PC-3 (cell line): ENCODE results near the gene TGM5. TPM values are rescaled to one million over a fixed set of nuclear protein-coding genes. Genes with fewer than 3 reads are reported as not detected.

Experiments used
- ATAC-seq: fragments of 200-7000 bp; cut with Tn5 transposase; 2 replicates; pipeline ENCODE4 v1.9.1; 2020; ENCODE audit warnings: mild to moderate bottlenecking, moderate library complexity
- BruUV-seq: library from RNA; stranded (reverse); fragments of 400-500 nt; replicated peaks from 2 replicates; lab custom pipeline; 2021; lab: Mats Ljungman, UMichigan
- CTCF ChIA-PET: fragments of 300-600 bp; sonication (Branson Sonifier 250); formaldehyde crosslinking; loops from one replicate; lab custom pipeline; 2022; ENCODE audit warnings: antibody characterized with exemption; lab: Charles Lee
- POLR2A ChIA-PET: fragments of 300-600 bp; sonication (Branson Sonifier 250); formaldehyde crosslinking; loops from one replicate; lab custom pipeline; 2022; ENCODE audit warnings: antibody characterized with exemption; ENCODE audit not compliant: unreplicated experiment; lab: Charles Lee
- DNase-seq: peaks from one replicate; pipeline ENCODE4 v3.0.0-alpha.2; 2015
- H2AFZ ChIP-seq: fragments of 300-600 bp; sonication (generic); 2 replicates; pipeline ENCODE4 v1.6.0; 2016; ENCODE audit warnings: antibody characterized with exemption, low read length
- H3F3A ChIP-seq: fragments of 300-600 bp; sonication (generic); one replicate; pipeline ENCODE4 v1.6.0; 2017; ENCODE audit warnings: antibody characterized with exemption, low read length, control low read depth, mild to moderate bottlenecking; ENCODE audit not compliant: unreplicated experiment
- H3K27ac ChIP-seq: fragments of 300-600 bp; sonication (generic); 2 replicates; pipeline ENCODE4 v1.5.1; 2016; ENCODE audit warnings: mild to moderate bottlenecking, low read length
- H3K27me3 ChIP-seq: fragments of 300-600 bp; sonication (generic); 2 replicates; pipeline ENCODE4 v1.6.1; 2016; ENCODE audit warnings: low read length, mixed read lengths
- H3K36me3 ChIP-seq: fragments of 300-600 bp; sonication (generic); 2 replicates; pipeline ENCODE4 v1.6.1; 2016; ENCODE audit warnings: low read depth, mixed run types, low read length, mixed read lengths
- H3K4me1 ChIP-seq: fragments of 300-600 bp; sonication (generic); 2 replicates; pipeline ENCODE4 v1.5.1; 2016; ENCODE audit warnings: low read length; ENCODE audit not compliant: insufficient read depth
- H3K4me2 ChIP-seq: fragments of 300-600 bp; sonication (generic); 2 replicates; pipeline ENCODE4 v1.6.0; 2016; ENCODE audit warnings: low read length
- H3K4me3 ChIP-seq: fragments of 300-600 bp; sonication (generic); 2 replicates; pipeline ENCODE4 v1.5.1; 2016; ENCODE audit warnings: mild to moderate bottlenecking, low read length, mixed read lengths
- H3K79me2 ChIP-seq: fragments of 300-600 bp; sonication (generic); 2 replicates; pipeline ENCODE4 v1.6.1; 2017; ENCODE audit warnings: low read length, mixed read lengths
- H3K9ac ChIP-seq: fragments of 300-600 bp; sonication (generic); 2 replicates; pipeline ENCODE4 v1.6.0; 2016; ENCODE audit warnings: mild to moderate bottlenecking, low read length
- H3K9me2 ChIP-seq: fragments of 300-600 bp; sonication (generic); replicated peaks from 2 replicates; pipeline ENCODE4 v1.6.1; 2016; ENCODE audit warnings: mixed run types, low read length, mixed read lengths
- H3K9me3 ChIP-seq: fragments of 300-600 bp; sonication (generic); 2 replicates; pipeline ENCODE4 v1.6.1; 2016; ENCODE audit warnings: low read length, mixed read lengths
- H4K20me1 ChIP-seq: fragments of 300-600 bp; sonication (generic); 2 replicates; pipeline ENCODE4 v1.6.1; 2016; ENCODE audit warnings: low read length, mixed read lengths
- EZH2 ChIP-seq: fragments of 300-600 bp; sonication (generic); IDR thresholded peaks from one replicate; pipeline ENCODE4 v1.6.1; 2017; ENCODE audit warnings: antibody characterized with exemption, mild to moderate bottlenecking, low read length; ENCODE audit not compliant: unreplicated experiment
- EZH2phosphoT487 ChIP-seq: fragments of 300-600 bp; sonication (generic); IDR thresholded peaks from 2 replicates; pipeline ENCODE4 v1.6.1; 2018; ENCODE audit warnings: mild to moderate bottlenecking, antibody characterized with exemption, low read length, borderline replicate concordance
- intact Hi-C: fragments of 100-400 bp; cut with micrococcal nuclease; formaldehyde crosslinking; loops from 2 replicates; pipeline ENCODE4 v1.9.0; 2023
- total RNA-seq: library from RNA; depleted of rRNA; stranded (reverse); fragments of >200 nt; gene quantifications from 2 replicates; pipeline ENCODE4 v1.2.3, GENCODE V29; 2014
- TF ChIP-seq, protein P1 (sequence below): fragments of 300-600 bp; sonication (generic); conservative IDR thresholded peaks from 2 replicates; pipeline ENCODE4 v1.5.1; 2017; ENCODE audit warnings: antibody characterized with exemption, low read depth, mild to moderate bottlenecking, low read length

Gene TGM5
- total RNA-seq, 1 experiment from 2014 or later = not detected

DNA sequence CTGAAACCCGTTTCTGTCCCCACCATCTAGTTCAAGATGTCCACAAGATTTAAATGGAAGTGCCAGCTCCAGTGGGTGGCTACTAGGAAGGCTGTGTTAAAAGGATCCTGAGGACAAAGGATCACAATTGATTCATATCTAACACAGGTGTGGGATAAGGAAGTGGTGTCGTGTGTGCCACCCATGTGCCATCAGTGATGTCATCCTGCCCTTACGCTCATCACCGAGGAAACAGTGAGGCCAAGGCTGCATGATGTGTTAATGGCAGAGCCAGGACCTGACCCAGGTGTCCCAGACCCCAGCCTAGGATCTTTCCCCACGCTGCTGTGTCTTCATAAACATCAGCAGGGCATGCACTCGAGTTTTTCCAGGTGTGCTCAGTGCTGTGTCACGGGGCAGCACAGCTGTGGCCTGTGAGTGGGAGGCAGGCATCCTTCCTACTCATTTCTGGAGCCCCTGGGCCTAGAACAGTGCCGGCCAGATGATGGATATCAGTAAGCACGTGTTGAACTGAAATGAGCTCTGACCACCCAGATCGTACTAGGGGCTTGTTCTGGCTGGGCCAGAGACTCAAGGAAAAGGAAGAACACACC is 10.6 kb upstream of the TGM5 start:
- H3K27me3 ChIP-seq = no peaks in the 10 kb centered on the region; the same call in 1 of the 2 replicates
- no TSS peak for BruUV-seq
- H4K20me1 ChIP-seq = no peaks in the 10 kb centered on the region
- H3K9me3 ChIP-seq = no peaks in the 10 kb centered on the region
- no peaks in the 10 kb centered on the region for H3K36me3 ChIP-seq
- TF ChIP-seq EZH2phosphoT487 (no peak), EZH2 (no peak)
- TF ChIP-seq, protein P1, sequence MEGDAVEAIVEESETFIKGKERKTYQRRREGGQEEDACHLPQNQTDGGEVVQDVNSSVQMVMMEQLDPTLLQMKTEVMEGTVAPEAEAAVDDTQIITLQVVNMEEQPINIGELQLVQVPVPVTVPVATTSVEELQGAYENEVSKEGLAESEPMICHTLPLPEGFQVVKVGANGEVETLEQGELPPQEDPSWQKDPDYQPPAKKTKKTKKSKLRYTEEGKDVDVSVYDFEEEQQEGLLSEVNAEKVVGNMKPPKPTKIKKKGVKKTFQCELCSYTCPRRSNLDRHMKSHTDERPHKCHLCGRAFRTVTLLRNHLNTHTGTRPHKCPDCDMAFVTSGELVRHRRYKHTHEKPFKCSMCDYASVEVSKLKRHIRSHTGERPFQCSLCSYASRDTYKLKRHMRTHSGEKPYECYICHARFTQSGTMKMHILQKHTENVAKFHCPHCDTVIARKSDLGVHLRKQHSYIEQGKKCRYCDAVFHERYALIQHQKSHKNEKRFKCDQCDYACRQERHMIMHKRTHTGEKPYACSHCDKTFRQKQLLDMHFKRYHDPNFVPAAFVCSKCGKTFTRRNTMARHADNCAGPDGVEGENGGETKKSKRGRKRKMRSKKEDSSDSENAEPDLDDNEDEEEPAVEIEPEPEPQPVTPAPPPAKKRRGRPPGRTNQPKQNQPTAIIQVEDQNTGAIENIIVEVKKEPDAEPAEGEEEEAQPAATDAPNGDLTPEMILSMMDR = no peak
- no peak overlapping the region for H2AFZ ChIP-seq
- no peaks in the 10 kb centered on the region for H3K79me2 ChIP-seq
- ChIA-PET POLR2A (no interaction called here), CTCF (no interaction called here)
- intact Hi-C loops = no loop called here
- H3K9me2 ChIP-seq = no peaks in the 10 kb centered on the region
- no peak overlapping the region for H3K27ac ChIP-seq
- H3K4me2 ChIP-seq = no peak overlapping the region
- peaks cover 3% of the 10 kb centered on the region; the same call in 1 of the 2 replicates for H3K4me1 ChIP-seq
- H3K9ac ChIP-seq = no peak overlapping the region
- no peak for ATAC-seq
- DNase-seq = no peak
- no peak overlapping the region for H3K4me3 ChIP-seq
- no peaks in the 10 kb centered on the region for H3F3A ChIP-seq

DNA sequence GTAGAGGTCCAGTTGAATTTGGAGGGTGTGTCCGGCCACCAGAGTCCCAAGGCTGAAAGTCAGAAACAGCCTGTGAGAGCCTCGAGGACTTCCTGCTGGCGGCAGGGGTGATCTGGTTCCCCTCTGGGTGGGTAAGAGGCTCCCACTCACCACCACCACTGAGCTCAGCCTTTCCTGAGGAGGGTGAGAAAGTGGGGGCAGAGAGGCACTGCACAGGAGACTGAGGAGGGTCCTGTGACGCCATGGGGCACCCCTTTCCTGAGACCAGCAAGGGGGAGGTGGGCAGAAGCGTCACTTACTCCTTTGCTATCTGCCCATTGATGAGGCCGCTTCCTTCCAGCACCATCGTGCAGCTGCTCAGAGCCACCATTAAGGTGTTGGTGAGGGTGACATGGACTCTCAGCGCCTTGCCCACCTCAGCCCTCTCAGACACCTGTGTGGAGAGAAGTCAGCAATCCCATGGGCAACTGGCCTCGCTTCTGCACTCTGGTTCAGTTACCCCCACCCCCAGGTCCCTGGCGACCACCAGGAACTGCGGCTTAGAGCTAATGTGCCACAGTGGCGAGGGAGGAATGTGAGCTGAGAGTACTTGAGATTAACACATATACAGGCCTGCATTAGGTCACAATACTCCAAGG is 10.0 kb upstream of the TGM5 start:
- Histone ChIP-seq H3K9me2 (no peaks in the 10 kb centered on the region), H3K36me3 (no peaks in the 10 kb centered on the region), H3K4me3 (no peak overlapping the region), H3K4me1 (peaks cover 3% of the 10 kb centered on the region; the same call in 1 of the 2 replicates), H3K27ac (no peak overlapping the region), H3K9me3 (no peaks in the 10 kb centered on the region), H3K79me2 (no peaks in the 10 kb centered on the region), H3K9ac (no peak overlapping the region), H4K20me1 (no peaks in the 10 kb centered on the region), H3F3A (no peaks in the 10 kb centered on the region), H3K27me3 (no peaks in the 10 kb centered on the region; the same call in 1 of the 2 replicates), H2AFZ (no peak overlapping the region), H3K4me2 (no peak overlapping the region)
- intact Hi-C loops = no loop called here
- TF ChIP-seq EZH2 = no peak
- TF ChIP-seq, protein P1 = no peak
- TF ChIP-seq EZH2phosphoT487 = no peak
- no peak for DNase-seq
- no TSS peak for BruUV-seq
- ChIA-PET POLR2A (no interaction called here), CTCF (no interaction called here)
- no peak for ATAC-seq
